ENCODE results near the gene ADARB2. TPM values are rescaled to one million over a fixed set of nuclear protein-coding genes. Genes with fewer than 3 reads are reported as not detected.

The ADARB2 gene
- total RNA-seq, 1 donor from 2014 or later = 1.8 TPM

DNA sequence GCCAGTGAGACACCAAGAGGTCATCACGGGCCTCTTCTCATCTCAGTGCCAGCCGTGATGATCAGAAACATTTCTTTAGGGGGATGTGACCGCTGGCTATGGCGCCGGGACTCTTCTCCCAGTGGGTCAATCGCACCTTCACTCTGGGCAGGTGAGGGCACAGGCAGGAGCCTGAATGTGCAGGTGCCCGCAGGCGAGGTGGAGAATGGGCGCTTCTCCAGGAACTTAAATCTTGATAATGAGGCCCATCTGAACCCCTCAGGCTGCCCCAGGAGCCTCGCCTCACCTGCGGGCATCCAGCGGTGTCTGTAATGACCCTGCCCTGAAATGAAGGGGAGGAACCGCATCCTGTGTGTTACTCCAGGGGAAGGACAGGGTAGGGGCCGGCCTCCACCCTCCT is 204.7 kb downstream of the ADARB2 start:
- no peak for DNase-seq (ENCODE audit: low read depth, low spot score)
- no peaks in the 10 kb centered on the region for H3K9me3 Mint-ChIP-seq

DNA sequence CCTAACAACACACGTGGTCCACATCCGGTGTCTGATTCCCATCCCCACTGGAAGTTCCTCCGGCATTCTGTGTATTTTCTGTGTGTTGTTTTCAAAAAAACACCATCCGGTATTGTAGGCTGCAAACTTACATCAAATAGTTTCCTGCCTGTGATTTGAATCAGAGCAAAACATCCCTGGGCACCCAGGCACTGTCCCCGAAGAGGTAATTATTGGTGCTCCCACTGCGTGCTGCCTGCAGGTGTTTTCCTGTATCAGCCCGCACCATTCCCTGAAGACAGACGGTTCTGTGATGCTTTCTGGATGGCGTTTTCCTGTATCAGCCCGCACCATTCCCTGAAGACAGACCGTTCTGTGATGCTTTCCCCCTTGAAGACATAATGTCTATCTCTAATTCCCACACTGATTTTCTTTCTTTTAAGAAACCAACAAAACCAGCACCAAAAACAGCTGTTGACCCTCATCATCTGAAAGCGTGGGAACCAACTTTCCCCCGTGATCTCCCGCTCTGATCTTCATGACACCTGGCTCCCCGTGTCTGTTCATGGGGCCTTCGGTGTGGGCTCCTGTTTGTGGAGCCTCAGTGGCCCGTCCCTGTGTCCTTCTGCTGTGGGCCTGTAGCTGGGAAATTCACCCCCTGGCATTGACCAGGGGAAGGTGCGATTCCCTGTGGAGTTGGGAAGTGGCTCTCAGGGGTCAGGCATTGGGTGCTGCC is 205.3 kb downstream of the ADARB2 start:
- Mint-ChIP-seq H3K9me3 (no peaks in the 10 kb centered on the region), H3K27ac (ENCODE audit: unreplicated experiment) (no peak overlapping the region), H3K4me3 (no peak overlapping the region), H3K4me1 (no peaks in the 10 kb centered on the region), H3K27me3 (ENCODE audit: low read depth) (peaks cover 2% of the 10 kb centered on the region), H3K36me3 (ENCODE audit: low read depth) (no peaks in the 10 kb centered on the region)
- DNase-seq (ENCODE audit: low read depth, low spot score) = no peak
- TF ChIP-seq, protein P1, sequence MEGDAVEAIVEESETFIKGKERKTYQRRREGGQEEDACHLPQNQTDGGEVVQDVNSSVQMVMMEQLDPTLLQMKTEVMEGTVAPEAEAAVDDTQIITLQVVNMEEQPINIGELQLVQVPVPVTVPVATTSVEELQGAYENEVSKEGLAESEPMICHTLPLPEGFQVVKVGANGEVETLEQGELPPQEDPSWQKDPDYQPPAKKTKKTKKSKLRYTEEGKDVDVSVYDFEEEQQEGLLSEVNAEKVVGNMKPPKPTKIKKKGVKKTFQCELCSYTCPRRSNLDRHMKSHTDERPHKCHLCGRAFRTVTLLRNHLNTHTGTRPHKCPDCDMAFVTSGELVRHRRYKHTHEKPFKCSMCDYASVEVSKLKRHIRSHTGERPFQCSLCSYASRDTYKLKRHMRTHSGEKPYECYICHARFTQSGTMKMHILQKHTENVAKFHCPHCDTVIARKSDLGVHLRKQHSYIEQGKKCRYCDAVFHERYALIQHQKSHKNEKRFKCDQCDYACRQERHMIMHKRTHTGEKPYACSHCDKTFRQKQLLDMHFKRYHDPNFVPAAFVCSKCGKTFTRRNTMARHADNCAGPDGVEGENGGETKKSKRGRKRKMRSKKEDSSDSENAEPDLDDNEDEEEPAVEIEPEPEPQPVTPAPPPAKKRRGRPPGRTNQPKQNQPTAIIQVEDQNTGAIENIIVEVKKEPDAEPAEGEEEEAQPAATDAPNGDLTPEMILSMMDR (conservative IDR thresholded peaks at IDR 0.05) = no peak

More for the DNA sequence above, 204.7 kb downstream of the ADARB2 start:
- H3K4me3 Mint-ChIP-seq = no peak overlapping the region
- no peaks in the 10 kb centered on the region for H3K4me1 Mint-ChIP-seq
- no peaks in the 10 kb centered on the region for H3K36me3 Mint-ChIP-seq (ENCODE audit: low read depth)
- TF ChIP-seq, protein P1 (conservative IDR thresholded peaks at IDR 0.05) = no peak
- H3K27ac Mint-ChIP-seq (ENCODE audit: unreplicated experiment) = no peak overlapping the region
- H3K27me3 Mint-ChIP-seq (ENCODE audit: low read depth) = peaks cover 2% of the 10 kb centered on the region

DNA sequence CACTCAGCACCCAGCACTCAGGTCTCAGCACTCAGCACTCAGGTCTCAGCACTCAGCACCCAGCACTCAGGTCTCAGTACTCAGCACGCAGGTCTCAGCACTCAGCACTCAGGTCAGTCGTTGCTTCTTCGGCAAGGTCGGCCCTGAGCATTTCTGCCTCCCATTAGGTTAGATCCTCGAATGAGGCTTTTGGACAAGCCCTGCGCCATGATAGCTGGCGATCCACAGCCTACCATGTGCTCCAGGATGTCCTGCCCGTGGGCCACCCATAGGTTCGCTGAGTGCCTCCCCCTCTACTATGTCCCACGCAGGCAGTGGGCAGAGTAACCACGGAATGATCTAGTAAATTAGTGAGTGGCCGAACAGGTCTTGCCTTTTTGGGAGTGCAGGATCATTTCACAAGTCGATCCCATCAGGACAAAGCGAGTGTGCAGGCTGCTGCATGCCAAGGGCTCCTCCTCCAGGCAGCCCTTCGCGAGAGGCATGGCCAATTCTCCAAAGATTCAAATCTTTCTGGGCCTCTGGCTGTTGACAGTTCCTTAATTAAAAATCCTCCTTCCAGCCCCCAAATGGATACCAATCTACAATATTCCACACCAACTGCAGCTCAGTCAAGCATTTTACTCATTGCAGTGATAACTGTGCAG is 206.3 kb downstream of the ADARB2 start:
- Mint-ChIP-seq H3K27me3 (ENCODE audit: low read depth) (peaks cover 2% of the 10 kb centered on the region), H3K9me3 (no peaks in the 10 kb centered on the region), H3K36me3 (ENCODE audit: low read depth) (no peaks in the 10 kb centered on the region), H3K27ac (ENCODE audit: unreplicated experiment) (no peak overlapping the region), H3K4me1 (no peaks in the 10 kb centered on the region), H3K4me3 (no peak overlapping the region)
- TF ChIP-seq, protein P1 (conservative IDR thresholded peaks at IDR 0.05) = no peak
- no peak for DNase-seq (ENCODE audit: low read depth, low spot score)

DNA sequence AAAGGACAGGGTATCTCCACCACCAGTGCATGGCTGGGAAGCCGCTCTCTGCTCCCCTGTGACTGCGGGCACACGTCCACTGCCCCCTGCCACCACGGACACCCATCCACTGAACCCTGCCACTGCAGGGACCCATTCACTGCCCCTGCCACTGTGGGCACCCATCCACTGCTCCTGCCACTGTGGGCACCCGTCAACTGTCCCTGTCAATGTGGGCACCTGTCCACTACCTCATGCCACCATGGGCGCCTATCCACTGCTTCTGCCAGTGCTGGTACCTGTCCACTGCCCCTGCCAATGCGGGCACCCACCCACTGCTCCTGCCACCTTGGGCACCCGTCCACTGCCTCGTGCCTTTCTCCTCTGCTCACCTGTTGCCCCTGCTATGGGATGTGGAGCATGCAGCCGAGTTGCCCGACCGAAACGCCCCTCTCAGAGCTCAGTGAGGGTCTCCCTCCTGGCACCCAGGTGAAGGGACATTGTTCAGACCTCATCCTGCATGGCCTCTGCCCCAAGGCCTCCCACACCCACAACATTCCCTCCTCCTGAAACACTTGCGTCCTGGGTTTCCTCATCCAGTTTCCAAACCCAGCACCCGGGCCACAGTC is 207.4 kb downstream of the ADARB2 start:
- Mint-ChIP-seq H3K27ac (ENCODE audit: unreplicated experiment) (peak overlapping the region; percentile 68), H3K9me3 (peaks cover 2% of the 10 kb centered on the region), H3K27me3 (ENCODE audit: low read depth) (peaks cover 2% of the 10 kb centered on the region), H3K4me3 (no peak overlapping the region), H3K36me3 (ENCODE audit: low read depth) (no peaks in the 10 kb centered on the region), H3K4me1 (no peaks in the 10 kb centered on the region)
- DNase-seq (ENCODE audit: low read depth, low spot score) = no peak
- TF ChIP-seq, protein P1 (conservative IDR thresholded peaks at IDR 0.05) = no peak

DNA sequence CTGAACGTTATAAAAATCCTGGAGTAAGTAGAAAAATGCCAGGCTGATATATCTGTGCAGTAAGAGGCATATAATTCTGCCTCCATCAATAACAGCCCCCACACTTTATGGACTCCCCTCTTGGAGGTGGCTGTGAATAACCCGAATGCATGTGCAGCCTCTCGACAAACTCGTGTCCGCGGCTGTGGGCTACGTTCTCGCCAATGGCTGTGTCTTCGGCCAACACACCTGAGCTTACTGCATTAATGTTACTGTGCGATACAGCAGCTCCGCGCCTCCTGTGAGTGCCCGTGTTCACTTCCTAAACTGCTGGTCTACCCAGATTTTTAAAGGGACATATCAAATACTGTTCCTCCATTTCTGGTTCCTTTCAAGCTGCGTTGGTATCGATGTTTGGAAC is 209.4 kb downstream of the ADARB2 start:
- Mint-ChIP-seq H3K27ac (ENCODE audit: unreplicated experiment) (no peak overlapping the region), H3K4me3 (no peak overlapping the region), H3K27me3 (ENCODE audit: low read depth) (peaks cover 2% of the 10 kb centered on the region), H3K36me3 (ENCODE audit: low read depth) (no peaks in the 10 kb centered on the region), H3K9me3 (peaks cover 2% of the 10 kb centered on the region), H3K4me1 (peaks cover 9% of the 10 kb centered on the region)
- DNase-seq (ENCODE audit: low read depth, low spot score) = no peak
- TF ChIP-seq, protein P1 (conservative IDR thresholded peaks at IDR 0.05) = no peak
